OCI-LY1 (cell line): ENCODE results near the gene FABP7.

Experiments used
- CTCF ChIP-seq: fragments of 200-600 bp; sonication (generic), shearing (Covaris generic); IDR thresholded peaks from 2 replicates; pipeline ENCODE4 v1.5.1; 2017; ENCODE audit warnings: mild to moderate bottlenecking, antibody characterized with exemption, low read length, moderate library complexity, mixed read lengths
- EZH2 ChIP-seq: fragments of 200-600 bp; sonication (generic), shearing (Covaris generic); IDR thresholded peaks from 2 replicates; pipeline ENCODE4 v1.8.0; 2017; ENCODE audit warnings: borderline replicate concordance, mixed run types, mild to moderate bottlenecking, antibody characterized with exemption, low read length, moderate library complexity, mixed read lengths

- TF ChIP-seq CTCF (no peak), EZH2 (no peak)
Observed at GRCh38 chr6:122787721-122788120, 8.2 kb downstream of the FABP7 start.
